ENCODE measurements around the gene DDX10. TPM values are rescaled to one million over a fixed set of nuclear protein-coding genes. Genes with fewer than 3 reads are reported as not detected.

Gene DDX10
- total and polyA plus RNA-seq, 3 donors from 2014 or later = 25.7 to 64.4 (median 59.2) TPM

DNA sequence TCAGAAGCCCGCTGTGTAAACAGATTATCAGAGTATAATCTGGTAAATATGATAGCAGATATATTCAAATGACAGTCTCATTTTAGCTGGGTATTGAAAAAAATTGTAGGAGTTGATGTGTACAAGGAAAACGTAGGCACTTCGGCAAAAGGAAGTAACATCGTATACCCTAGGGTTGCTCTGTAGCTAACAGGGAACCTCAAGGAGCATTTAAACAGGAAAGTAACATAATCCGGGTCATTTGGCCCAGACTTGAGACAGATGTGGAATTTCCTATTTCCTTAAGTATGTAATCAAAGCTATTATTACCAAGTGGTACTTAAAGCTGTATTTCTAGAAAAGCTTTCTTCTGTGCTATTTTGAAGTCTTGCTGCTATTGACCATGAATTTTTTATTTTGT, 215.6 kb downstream of the DDX10 start:
- H3K4me1 ChIP-seq = no peaks in the 10 kb centered on the region
- no peaks in the 10 kb centered on the region for H3K36me3 ChIP-seq (ENCODE audit: low read depth, missing control alignments)
- intact Hi-C loops (cut with DNase I; ENCODE audit: low total_unique reads) = no loop called here
- no peak overlapping the region for H3K4me3 ChIP-seq
- 70% methylated on average over 5 of the region's 5 CpGs for WGBS, 2 donors
- H3K9me3 ChIP-seq = no peaks in the 10 kb centered on the region
- no peak for DNase-seq
- TF ChIP-seq CTCF (IDR thresholded peaks at IDR 0.05) (no peak), POLR2A (IDR thresholded peaks at IDR 0.05) (no peak)
- H3K27me3 ChIP-seq = no peaks in the 10 kb centered on the region
- no peak overlapping the region for H3K27ac ChIP-seq

GRCh38 chr11:108881131-108881530, 216.3 kb downstream of the DDX10 start:
- Histone ChIP-seq H3K4me3 (no peak overlapping the region), H3K36me3 (ENCODE audit: low read depth, missing control alignments) (no peaks in the 10 kb centered on the region), H3K4me1 (no peaks in the 10 kb centered on the region), H3K9me3 (no peaks in the 10 kb centered on the region), H3K27ac (no peak overlapping the region), H3K27me3 (no peaks in the 10 kb centered on the region)
- no peak for DNase-seq
- intact Hi-C loops (cut with DNase I; ENCODE audit: low total_unique reads) = no loop called here
- no peak for TF ChIP-seq CTCF (IDR thresholded peaks at IDR 0.05)
- no peak for TF ChIP-seq POLR2A (IDR thresholded peaks at IDR 0.05)

DNA sequence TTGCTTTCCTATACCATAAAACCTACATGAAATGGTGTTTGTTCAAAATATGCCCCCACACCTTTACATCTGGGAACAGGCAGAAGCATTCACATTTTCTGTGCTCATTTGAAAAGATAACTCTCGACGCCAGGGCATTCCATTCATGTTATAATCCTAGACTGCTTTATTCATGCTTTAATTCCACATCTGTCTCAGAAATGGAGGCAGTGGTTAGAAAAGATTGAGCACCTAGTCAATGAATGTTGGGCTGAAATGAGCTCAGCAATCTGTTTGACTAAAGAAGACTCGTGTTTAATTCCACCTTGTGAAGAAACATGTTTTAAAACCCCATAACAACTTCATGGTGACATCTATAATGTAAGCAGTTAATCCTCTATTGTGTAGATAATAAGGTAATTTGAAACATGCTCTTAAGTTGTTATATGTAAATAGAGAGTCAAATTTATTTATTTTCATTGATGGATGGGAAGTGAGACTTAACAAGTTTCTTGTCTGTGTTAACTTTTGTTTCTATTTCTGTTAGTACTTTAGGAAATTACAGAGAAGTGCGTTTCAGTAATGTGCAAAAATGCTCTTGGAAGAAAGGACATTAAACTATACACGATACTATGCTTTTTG, 217.5 kb downstream of the DDX10 start:
- H3K27me3 ChIP-seq = no peaks in the 10 kb centered on the region
- no peaks in the 10 kb centered on the region for H3K4me1 ChIP-seq
- no peak overlapping the region for H3K27ac ChIP-seq
- WGBS, 2 donors = 80 to 85% methylated on average over 5 of the region's 5 CpGs
- no peak for TF ChIP-seq CTCF (IDR thresholded peaks at IDR 0.05)
- TF ChIP-seq POLR2A (IDR thresholded peaks at IDR 0.05) = no peak
- H3K36me3 ChIP-seq (ENCODE audit: low read depth, missing control alignments) = no peaks in the 10 kb centered on the region
- no peak overlapping the region for H3K4me3 ChIP-seq
- DNase-seq = no peak
- no peaks in the 10 kb centered on the region for H3K9me3 ChIP-seq
- intact Hi-C loops (cut with DNase I; ENCODE audit: low total_unique reads) = no loop called here

GRCh38 chr11:108886005-108886659, 221.3 kb downstream of the DDX10 start:
- Histone ChIP-seq H3K27ac (no peak overlapping the region), H3K4me1 (peaks cover 4% of the 10 kb centered on the region), H3K36me3 (ENCODE audit: low read depth, missing control alignments) (no peaks in the 10 kb centered on the region), H3K9me3 (no peaks in the 10 kb centered on the region), H3K4me3 (no peak overlapping the region), H3K27me3 (no peaks in the 10 kb centered on the region)
- TF ChIP-seq POLR2A (IDR thresholded peaks at IDR 0.05) (no peak), CTCF (IDR thresholded peaks at IDR 0.05) (no peak)
- intact Hi-C loops (cut with DNase I; ENCODE audit: low total_unique reads) = no loop called here
- 81 to 92% methylated on average over 2 of the region's 2 CpGs for WGBS, 2 donors
- DNase-seq = no peak

DNA sequence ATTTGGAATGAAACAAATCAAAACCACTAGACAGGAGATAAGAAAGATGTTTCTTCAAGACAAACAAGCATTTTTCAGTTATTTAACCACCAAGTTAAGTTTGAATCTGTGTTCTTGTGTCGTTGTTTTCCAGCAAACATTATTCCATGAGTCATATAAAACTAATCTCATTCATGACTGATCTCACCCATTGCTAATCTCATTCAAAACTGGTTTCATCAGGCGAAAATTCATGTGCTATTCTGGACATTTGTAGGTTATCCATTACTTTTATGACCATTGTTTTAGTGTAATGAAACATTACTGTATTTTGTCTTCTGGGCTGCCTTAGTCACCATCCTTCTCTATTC, 221.8 kb downstream of the DDX10 start:
- Histone ChIP-seq H3K36me3 (ENCODE audit: low read depth, missing control alignments) (no peaks in the 10 kb centered on the region), H3K27me3 (no peaks in the 10 kb centered on the region), H3K27ac (peak overlapping the region in 1 of 2 donors; percentile 34), H3K4me3 (no peak overlapping the region), H3K4me1 (peaks cover 4% of the 10 kb centered on the region), H3K9me3 (no peaks in the 10 kb centered on the region)
- intact Hi-C loops (cut with DNase I; ENCODE audit: low total_unique reads) = no loop called here
- TF ChIP-seq POLR2A (IDR thresholded peaks at IDR 0.05) (no peak), CTCF (IDR thresholded peaks at IDR 0.05) (no peak)
- DNase-seq = no peak
- 59 to 74% methylated on average over 2 of the region's 2 CpGs for WGBS, 2 donors

Data from testis (tissue), 3 donors.